BE2C (cell line): ENCODE data around the gene CIB2.

Experiments used
- DNase-seq: peaks from one replicate; pipeline ENCODE4 v3.0.0-alpha.2; 2020
- H3K27me3 ChIP-seq: fragments of 250-450 bp; sonication (Bioruptor Pico); 2 replicates; pipeline ENCODE4 v1.5.1; 2020; ENCODE audit warnings: mild to moderate bottlenecking
- H3K36me3 ChIP-seq: fragments of 250-450 bp; sonication (Bioruptor Pico); 2 replicates; pipeline ENCODE4 v1.5.1; 2020; ENCODE audit warnings: mild to moderate bottlenecking
- H3K4me1 ChIP-seq: fragments of 250-450 bp; sonication (Bioruptor Pico); 2 replicates; pipeline ENCODE4 v1.5.1; 2020
- H3K4me3 ChIP-seq: 2 replicates; pipeline ENCODE4 v1.5.1; 2011; ENCODE audit warnings: low read depth, low read length
- H3K9me3 ChIP-seq: fragments of 250-450 bp; sonication (Bioruptor Pico); 2 replicates; pipeline ENCODE4 v1.5.1; 2020
- CTCF ChIP-seq: IDR thresholded peaks from 2 replicates; pipeline ENCODE4 v1.5.1; 2012; ENCODE audit warnings: mild to moderate bottlenecking, low read depth, low read length

CIB2 gene

GRCh38 chr15:78129077-78129750, 2.0 kb downstream of the CIB2 start:
- DNase-seq: no peak
- H3K27me3 ChIP-seq: no peaks in the 10 kb centered on the region
- H3K4me3 ChIP-seq: no peak overlapping the region
- no peak for TF ChIP-seq CTCF
- H3K4me1 ChIP-seq: no peaks in the 10 kb centered on the region
- no peaks in the 10 kb centered on the region for H3K9me3 ChIP-seq
- no peaks in the 10 kb centered on the region for H3K36me3 ChIP-seq

DNA sequence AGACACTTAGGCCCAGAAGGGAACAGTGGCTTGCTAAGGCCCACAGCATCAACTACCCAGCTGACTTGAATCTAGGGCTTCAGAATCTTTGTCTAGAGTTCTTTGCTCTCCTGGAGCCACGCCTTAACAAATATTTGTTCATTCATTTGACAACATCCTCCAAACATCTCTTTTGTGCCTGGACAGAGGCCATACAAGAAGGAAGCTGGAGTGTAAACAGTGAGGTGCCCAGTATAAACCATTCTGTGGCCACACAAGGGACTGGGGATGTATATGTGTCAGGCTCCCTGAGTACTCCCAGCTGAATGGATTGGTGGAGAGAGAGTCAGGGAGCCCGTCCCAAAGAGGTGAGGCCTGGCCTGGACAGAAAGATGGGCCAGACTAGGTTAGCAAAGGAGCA, 3.4 kb downstream of the CIB2 start:
- Histone ChIP-seq H3K9me3 (no peaks in the 10 kb centered on the region), H3K36me3 (no peaks in the 10 kb centered on the region), H3K4me3 (no peak overlapping the region), H3K27me3 (no peaks in the 10 kb centered on the region), H3K4me1 (no peaks in the 10 kb centered on the region)
- TF ChIP-seq CTCF: no peak
- no peak for DNase-seq

DNA sequence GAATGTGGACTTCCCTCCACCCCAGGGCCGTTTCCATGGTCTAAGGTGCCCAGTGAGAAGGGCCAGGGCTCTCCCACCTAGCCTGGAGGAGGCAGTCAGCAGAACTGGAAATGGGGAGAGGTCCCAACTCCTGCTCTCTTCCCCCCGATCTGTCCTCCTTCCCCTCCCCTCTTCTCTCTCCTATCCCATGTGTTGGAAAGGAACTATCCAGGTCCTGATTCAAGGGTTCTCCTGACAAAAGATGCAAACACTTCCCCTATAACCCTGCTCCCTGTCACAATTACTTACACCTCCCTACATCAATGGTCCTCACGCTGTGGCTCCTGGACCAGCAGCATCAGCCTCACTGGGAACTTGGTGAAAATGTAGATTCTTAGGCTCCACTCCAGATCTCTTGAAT, 6.0 kb downstream of the CIB2 start:
- no peaks in the 10 kb centered on the region; the same call in 1 of the 2 replicates for H3K4me1 ChIP-seq
- no peaks in the 10 kb centered on the region for H3K9me3 ChIP-seq
- no peaks in the 10 kb centered on the region for H3K36me3 ChIP-seq
- H3K27me3 ChIP-seq: no peaks in the 10 kb centered on the region
- no peak for TF ChIP-seq CTCF
- no peak overlapping the region for H3K4me3 ChIP-seq
- no peak for DNase-seq

DNA sequence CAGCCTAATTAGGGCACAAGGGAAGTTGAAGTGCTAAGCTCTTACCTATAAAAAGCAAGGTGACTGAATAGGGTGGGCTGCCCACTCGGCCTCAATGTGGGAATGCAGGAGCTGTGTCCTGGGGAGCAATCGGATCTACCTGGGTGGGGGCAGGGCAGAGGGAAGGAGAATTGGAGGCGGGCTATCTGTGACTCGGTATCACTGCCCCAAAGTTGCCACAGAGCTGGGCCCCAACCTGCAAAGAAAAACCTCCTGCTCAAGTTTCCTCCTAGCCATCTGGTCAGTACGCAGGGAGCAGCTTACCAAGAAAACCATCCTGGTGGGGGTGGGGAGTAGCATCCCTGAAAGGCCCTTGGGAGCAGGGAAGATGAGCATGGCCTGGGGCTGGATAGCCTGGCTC, 10.7 kb downstream of the CIB2 start:
- no peak for TF ChIP-seq CTCF
- H3K27me3 ChIP-seq: no peaks in the 10 kb centered on the region; the same call in 1 of the 2 replicates
- no peaks in the 10 kb centered on the region for H3K36me3 ChIP-seq
- H3K4me1 ChIP-seq: no peaks in the 10 kb centered on the region; the same call in 1 of the 2 replicates
- H3K9me3 ChIP-seq: no peaks in the 10 kb centered on the region
- DNase-seq: no peak
- H3K4me3 ChIP-seq: no peak overlapping the region

DNA sequence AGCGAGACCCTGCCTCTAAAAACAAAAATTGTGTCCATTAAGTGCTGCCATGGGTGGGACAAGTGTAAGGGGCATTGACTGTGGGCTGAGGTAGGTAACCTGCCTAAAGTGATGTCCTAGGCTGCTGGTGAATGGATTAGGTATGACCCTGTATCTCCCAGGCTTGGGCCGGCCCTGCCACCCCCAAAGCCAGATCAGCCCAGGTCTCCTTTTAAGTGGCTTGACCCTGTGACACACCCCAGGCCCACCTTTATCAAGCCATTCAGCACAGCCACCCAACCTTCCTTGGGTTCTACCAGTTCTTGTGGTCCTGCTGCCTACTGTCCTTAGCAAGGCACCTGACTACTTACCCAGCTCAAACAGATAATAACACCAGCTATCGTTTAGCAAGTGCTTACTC, 18.7 kb downstream of the CIB2 start:
- no peaks in the 10 kb centered on the region for H3K4me1 ChIP-seq
- no peaks in the 10 kb centered on the region for H3K9me3 ChIP-seq
- no peak for DNase-seq
- no peaks in the 10 kb centered on the region for H3K36me3 ChIP-seq
- TF ChIP-seq CTCF: no peak
- H3K27me3 ChIP-seq: no peaks in the 10 kb centered on the region
- no peak overlapping the region for H3K4me3 ChIP-seq

GRCh38 chr15:78111788-78112187, 19.5 kb downstream of the CIB2 start:
- no peak for DNase-seq
- Histone ChIP-seq H3K4me3 (no peak overlapping the region), H3K4me1 (no peaks in the 10 kb centered on the region), H3K27me3 (no peaks in the 10 kb centered on the region), H3K9me3 (no peaks in the 10 kb centered on the region), H3K36me3 (no peaks in the 10 kb centered on the region)
- TF ChIP-seq CTCF: no peak
